HCT116 (cell line): ENCODE results near the gene HDGFL3.
"Not testable (repeated sequence)": the region's sequence is repeated elsewhere in the genome, so short reads cannot be mapped to it uniquely, and the experiment has no call there.

ENCODE experiments used
- CEBPB ChIP-seq: IDR thresholded peaks from 2 replicates; pipeline ENCODE4 v1.6.1; 2012; ENCODE audit warnings: low read depth
- CTCF ChIP-seq, 3 experiments: fragments of 200-600 bp in 1 of 3; sonication (generic) in 1 of 3; IDR thresholded peaks in 2 of 3; conservative IDR thresholded peaks in 1 of 3; 2 replicates each; pipeline ENCODE4 v1.5.1; 2012 to 2017; ENCODE audit warnings: low read depth in 2 of 3, low read length in 2 of 3, antibody characterized with exemption in 1 of 3, borderline replicate concordance in 1 of 3, control low read depth in 1 of 3, mild to moderate bottlenecking in 1 of 3, mixed read lengths in 1 of 3, mixed run types in 1 of 3, moderate library complexity in 1 of 3; ENCODE audit not compliant: insufficient read depth in 1 of 3
- EGR1 ChIP-seq: IDR thresholded peaks from 2 replicates; pipeline ENCODE4 v1.6.1; 2012; ENCODE audit warnings: low read depth
- POLR2A ChIP-seq: IDR thresholded peaks from 2 replicates; pipeline ENCODE4 v1.7.0; 2011; ENCODE audit warnings: borderline replicate concordance; ENCODE audit not compliant: insufficient read depth, insufficient read length; ENCODE audit errors: extremely low read depth
- REST ChIP-seq: IDR thresholded peaks from 2 replicates; pipeline ENCODE4 v1.6.1; 2012; ENCODE audit warnings: low read depth
- ZFX ChIP-seq: fragments of 450-650 bp; IDR thresholded peaks from 2 replicates; pipeline ENCODE4 v1.6.1; 2017

GRCh38 chr15:83085461-83085860 is 122.2 kb downstream of the HDGFL3 start:
- peak in 2 of 3 experiments; percentile 12 to 27; a peak in 1 of 6 replicates for TF ChIP-seq CTCF (IDR thresholded peaks at IDR 0.05 in 2 of 3, conservative IDR thresholded peaks at IDR 0.05 in 1 of 3; ENCODE audit: borderline replicate concordance in 1 of 3, insufficient read depth in 1 of 3, low read depth in 2 of 3, low read length in 2 of 3)
- not testable (repeated sequence) for TF ChIP-seq CEBPB, ZFX, POLR2A, REST, EGR1
